CD14-positive monocyte (primary cell): ENCODE measurements around the gene ANKRD13C. TPM values are rescaled to one million over a fixed set of nuclear protein-coding genes. Genes with fewer than 3 reads are reported as not detected.
A peak's percentile ranks its signal among the peaks of the same experiment; 100 is the strongest.
"Not testable (repeated sequence)": the region's sequence is repeated elsewhere in the genome, so short reads cannot be mapped to it uniquely, and the experiment has no call there.

Experiments
- DNase-seq, 3 donors: peaks; one replicate each; pipeline ENCODE4 v3.0.0-alpha.2; 2011 to 2022
- H2AFZ ChIP-seq: 2 replicates; pipeline ENCODE4 v1.6.0; 2012; ENCODE audit warnings: mild to moderate bottlenecking, low read depth, low read length, inconsistent platforms; ENCODE audit not compliant: insufficient read depth, poor library complexity, severe bottlenecking
- H3K27ac ChIP-seq, 2 donors: 1 replicate in 1 of 2; 2 replicates in 1 of 2; pipeline ENCODE4 v1.5.1; 2012 to 2013; ENCODE audit warnings: low read length in 2 of 2, control low read depth in 1 of 2, inconsistent platforms in 1 of 2, low read depth in 1 of 2, mild to moderate bottlenecking in 1 of 2
- H3K27me3 ChIP-seq, 2 donors: one replicate each; pipeline versions ENCODE4 v1.6.0 to v1.6.1; 2011 to 2013; ENCODE audit warnings: low read length in 2 of 2; ENCODE audit not compliant: control insufficient read depth in 2 of 2, insufficient read depth in 2 of 2
- H3K36me3 ChIP-seq, 2 donors: replicated peaks in 1 of 2; 1 replicate in 1 of 2; 2 replicates in 1 of 2; pipeline versions ENCODE4 v1.5.1 to v1.6.1; 2012 to 2013; ENCODE audit warnings: low read length in 2 of 2, control low read depth in 1 of 2, inconsistent platforms in 1 of 2, mild to moderate bottlenecking in 1 of 2; ENCODE audit not compliant: insufficient read depth in 2 of 2, control insufficient read depth in 1 of 2
- H3K4me1 ChIP-seq, 2 donors: 1 replicate in 1 of 2; 2 replicates in 1 of 2; pipeline versions ENCODE4 v1.5.1 to v1.6.1; 2012 to 2013; ENCODE audit warnings: low read length in 2 of 2, control low read depth in 1 of 2, inconsistent platforms in 1 of 2, mild to moderate bottlenecking in 1 of 2, moderate library complexity in 1 of 2; ENCODE audit not compliant: insufficient read depth in 2 of 2, control insufficient read depth in 1 of 2
- H3K4me2 ChIP-seq: replicated peaks from 2 replicates; pipeline ENCODE3; 2012; ENCODE audit warnings: low read length, moderate library complexity, mild to moderate bottlenecking; ENCODE audit not compliant: poor library complexity, severe bottlenecking; ENCODE audit errors: extremely low read depth
- H3K4me3 ChIP-seq, 3 experiments: fragments of 200-600 bp in 1 of 3; sonication (generic) in 1 of 3; replicated peaks in 1 of 3; 1 replicate in 2 of 3; 2 replicates in 1 of 3; pipeline ENCODE4 v1.5.1; 2011 to 2013; ENCODE audit warnings: low read length in 3 of 3, mild to moderate bottlenecking in 3 of 3, control low read depth in 2 of 3, low read depth in 2 of 3, inconsistent platforms in 1 of 3, moderate library complexity in 1 of 3
- H3K79me2 ChIP-seq: 2 replicates; pipeline ENCODE4 v1.6.0; 2012; ENCODE audit warnings: mild to moderate bottlenecking, control low read depth, inconsistent platforms, low read length, moderate library complexity; ENCODE audit not compliant: insufficient read depth
- H3K9ac ChIP-seq: 2 replicates; pipeline ENCODE4 v1.6.0; 2017; ENCODE audit warnings: low read length, mild to moderate bottlenecking; ENCODE audit not compliant: insufficient read depth, poor library complexity, severe bottlenecking
- H3K9me3 ChIP-seq, 2 donors: replicated peaks in 1 of 2; 1 replicate in 1 of 2; 2 replicates in 1 of 2; pipeline versions ENCODE4 v1.5.1 to v1.6.1; 2012 to 2013; ENCODE audit warnings: low read length in 2 of 2, control low read depth in 1 of 2; ENCODE audit not compliant: control insufficient read depth in 1 of 2, insufficient read depth in 1 of 2
- H4K20me1 ChIP-seq: 2 replicates; pipeline ENCODE4 v1.6.0; 2012; ENCODE audit warnings: mild to moderate bottlenecking, low read length, control low read depth, moderate library complexity; ENCODE audit not compliant: insufficient read depth
- H3K27ac Mint-ChIP-seq, 7 donors: one replicate each; pipeline ENCODE4 v1.8.0; 2020; ENCODE audit warnings: mild to moderate bottlenecking in 7 of 7, mixed read lengths in 7 of 7, moderate library complexity in 6 of 7, inconsistent platforms in 2 of 7
- H3K27me3 Mint-ChIP-seq, 3 donors: one replicate each; pipeline ENCODE4 v1.8.0; 2021 to 2022; ENCODE audit warnings: low read depth in 3 of 3, mild to moderate bottlenecking in 3 of 3, mixed read lengths in 3 of 3, moderate library complexity in 3 of 3, inconsistent platforms in 1 of 3
- H3K36me3 Mint-ChIP-seq, 2 donors: one replicate each; pipeline ENCODE4 v1.8.0; 2020; ENCODE audit warnings: mixed read lengths in 2 of 2, inconsistent platforms in 1 of 2, mild to moderate bottlenecking in 1 of 2
- H3K4me1 Mint-ChIP-seq: one replicate; pipeline ENCODE4 v1.8.0; 2020; ENCODE audit warnings: mild to moderate bottlenecking, mixed read lengths
- H3K4me3 Mint-ChIP-seq, 2 donors: one replicate each; pipeline ENCODE4 v1.8.0; 2020; ENCODE audit warnings: mild to moderate bottlenecking in 2 of 2, mixed read lengths in 2 of 2, moderate library complexity in 1 of 2
- H3K9me3 Mint-ChIP-seq, 7 donors: one replicate each; pipeline ENCODE4 v1.8.0; 2020 to 2022; ENCODE audit warnings: mixed read lengths in 7 of 7, mild to moderate bottlenecking in 6 of 7, moderate library complexity in 6 of 7, inconsistent platforms in 2 of 7
- CTCF ChIP-seq: fragments of 200-600 bp; IDR thresholded peaks from one replicate; pipeline ENCODE4 v1.8.0; 2022; ENCODE audit warnings: antibody characterized with exemption, mild to moderate bottlenecking
- WGBS: methylation state at CpG from one replicate; pipeline ENCODE4 v1.1.5; 2013; ENCODE audit warnings: missing lambda C conversion rate; ENCODE audit not compliant: insufficient coverage; 5-methylcytosine and 5-hydroxymethylcytosine counted together
- intact Hi-C, 2 donors: fragments of 100-400 bp; cut with micrococcal nuclease; formaldehyde crosslinking; loops; one replicate each; pipeline versions ENCODE4 v1.15.0 to v1.15.1; 2023
- polyA plus RNA-seq, 3 donors: library from polyadenylated mRNA; depleted of rRNA in 1 of 3; unstranded in 2 of 3; stranded (reverse) in 1 of 3; fragments of 300-500 nt in 2 of 3; fragments of >200 nt in 1 of 3; fragmentation: Illumina TruSeq in 2 of 3; gene quantifications; 1 replicate in 2 of 3; 2 replicates in 1 of 3; pipeline ENCODE4 v1.2.3, GENCODE V29; 2012 to 2021

ANKRD13C gene
- polyA plus RNA-seq, 3 donors = 4.5 to 7.6 (median 6.5) TPM

GRCh38 chr1:70348399-70349165, 5.9 kb downstream of the ANKRD13C start:
- 96% methylated on average over 8 of the region's 11 CpGs for WGBS
- H3K4me3 Mint-ChIP-seq = no peak overlapping the region
- H3K9me3 Mint-ChIP-seq = no peaks in the 10 kb centered on the region

DNA sequence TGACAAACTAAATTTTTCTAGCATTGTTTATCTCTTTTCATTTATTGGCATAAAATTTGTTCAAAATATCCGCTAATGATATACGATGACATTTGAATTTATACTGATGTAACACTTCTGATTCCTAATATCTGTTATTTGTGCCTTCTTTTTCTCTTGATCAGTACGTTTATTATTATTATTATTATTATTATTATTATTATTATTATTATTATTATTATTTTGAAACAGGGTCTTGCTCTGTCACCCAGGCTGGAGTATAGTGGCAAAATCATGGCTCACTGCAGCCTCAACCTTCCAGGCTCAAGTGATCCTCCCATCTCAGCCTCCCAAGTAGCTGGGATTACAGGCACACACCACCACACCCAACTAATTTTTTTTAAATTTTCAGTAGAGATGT, 14.9 kb downstream of the ANKRD13C start:
- H3K4me3 ChIP-seq, H3K9ac ChIP-seq, H3K9me3 ChIP-seq, H3K4me3 Mint-ChIP-seq, H3K27me3 ChIP-seq, intact Hi-C loops, H3K27me3 Mint-ChIP-seq, H3K4me1 Mint-ChIP-seq, H2AFZ ChIP-seq, H3K4me1 ChIP-seq, DNase-seq, H3K27ac ChIP-seq, H3K27ac Mint-ChIP-seq, H3K4me2 ChIP-seq: not testable (repeated sequence)
- Histone ChIP-seq H4K20me1 (peaks cover 28% of the 10 kb centered on the region), H3K79me2 (peaks cover 38% of the 10 kb centered on the region), H3K36me3 (peaks cover 4 to 21% of the 10 kb centered on the region in 2 donors)
- Mint-ChIP-seq H3K9me3 (peaks cover 0 to 11% (median 0%) of the 10 kb centered on the region in 7 donors), H3K36me3 (peaks cover 9 to 29% of the 10 kb centered on the region in 2 donors)
- WGBS = no CpG with 5 or more reads among the region's 3 CpGs

More at GRCh38 chr1:70348399-70349165, 5.9 kb downstream of the ANKRD13C start:
- H3K4me2 ChIP-seq = no peak overlapping the region
- intact Hi-C loops = no loop called here
- H2AFZ ChIP-seq = no peak overlapping the region
- peaks cover 35% of the 10 kb centered on the region for H4K20me1 ChIP-seq
- no peak for TF ChIP-seq CTCF
- Mint-ChIP-seq H3K27ac (peak overlapping the region in 1 of 7 donors; percentile 30), H3K36me3 (peaks cover 4 to 17% of the 10 kb centered on the region in 2 donors), H3K27me3 (no peaks in the 10 kb centered on the region), H3K4me1 (peaks cover 19% of the 10 kb centered on the region)
- no peak overlapping the region for H3K9ac ChIP-seq
- H3K9me3 ChIP-seq = no peaks in the 10 kb centered on the region
- H3K27ac ChIP-seq = no peak overlapping the region
- H3K4me3 ChIP-seq = no peak overlapping the region
- H3K79me2 ChIP-seq = peaks cover 88% of the 10 kb centered on the region
- H3K36me3 ChIP-seq = peaks cover 2 to 18% of the 10 kb centered on the region in 2 donors
- H3K4me1 ChIP-seq = peaks cover 5 to 16% of the 10 kb centered on the region in 2 donors
- DNase-seq = no peak
- H3K27me3 ChIP-seq = no peaks in the 10 kb centered on the region
